Measurements from ENCODE around the gene CUX1.
"Not testable (repeated sequence)": the region's sequence is repeated elsewhere in the genome, so short reads cannot be mapped to it uniquely, and the experiment has no call there.

DNA sequence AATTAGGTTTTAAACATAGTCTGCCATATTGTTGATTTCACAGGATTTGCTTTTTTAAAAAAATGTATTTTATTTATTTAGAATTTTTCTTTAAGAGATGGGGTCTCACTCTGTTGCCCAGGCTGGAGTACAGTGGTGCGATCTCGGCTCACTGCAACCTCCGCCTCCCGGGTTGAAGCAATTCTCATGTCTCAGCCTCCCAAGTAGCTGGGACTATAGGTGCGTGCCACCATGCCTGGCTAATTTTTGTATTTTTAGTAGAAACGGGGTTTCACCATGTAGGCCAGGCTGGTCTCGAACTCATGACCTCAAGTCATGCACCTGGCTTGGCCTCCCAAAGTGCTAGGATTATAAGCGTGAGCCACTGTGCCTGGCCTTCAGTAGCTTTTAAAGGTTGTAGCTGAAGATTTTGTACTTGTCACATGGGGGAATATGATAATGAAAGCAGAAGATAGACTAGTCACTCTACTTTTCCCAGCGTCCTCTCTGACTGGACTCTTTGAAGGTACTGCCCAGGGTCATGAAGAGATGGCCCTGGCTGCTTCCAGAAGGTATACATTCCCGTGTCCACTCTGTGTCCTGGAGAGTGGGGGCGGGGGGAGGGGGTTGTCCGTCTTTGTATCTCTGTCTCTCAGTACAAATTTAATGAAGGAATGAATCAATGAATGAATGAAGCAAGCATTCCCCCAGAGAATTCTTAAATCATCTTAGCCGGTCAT is 194.8 kb downstream of the CUX1 start:
- TF ChIP-seq EZH2phosphoT487 (IDR thresholded peaks at IDR 0.05; ENCODE audit: low read length); EZH2 (optimal IDR thresholded peaks at IDR 0.05; ENCODE audit: low read depth, low read length): not testable (repeated sequence)
- TF ChIP-seq, protein P1, sequence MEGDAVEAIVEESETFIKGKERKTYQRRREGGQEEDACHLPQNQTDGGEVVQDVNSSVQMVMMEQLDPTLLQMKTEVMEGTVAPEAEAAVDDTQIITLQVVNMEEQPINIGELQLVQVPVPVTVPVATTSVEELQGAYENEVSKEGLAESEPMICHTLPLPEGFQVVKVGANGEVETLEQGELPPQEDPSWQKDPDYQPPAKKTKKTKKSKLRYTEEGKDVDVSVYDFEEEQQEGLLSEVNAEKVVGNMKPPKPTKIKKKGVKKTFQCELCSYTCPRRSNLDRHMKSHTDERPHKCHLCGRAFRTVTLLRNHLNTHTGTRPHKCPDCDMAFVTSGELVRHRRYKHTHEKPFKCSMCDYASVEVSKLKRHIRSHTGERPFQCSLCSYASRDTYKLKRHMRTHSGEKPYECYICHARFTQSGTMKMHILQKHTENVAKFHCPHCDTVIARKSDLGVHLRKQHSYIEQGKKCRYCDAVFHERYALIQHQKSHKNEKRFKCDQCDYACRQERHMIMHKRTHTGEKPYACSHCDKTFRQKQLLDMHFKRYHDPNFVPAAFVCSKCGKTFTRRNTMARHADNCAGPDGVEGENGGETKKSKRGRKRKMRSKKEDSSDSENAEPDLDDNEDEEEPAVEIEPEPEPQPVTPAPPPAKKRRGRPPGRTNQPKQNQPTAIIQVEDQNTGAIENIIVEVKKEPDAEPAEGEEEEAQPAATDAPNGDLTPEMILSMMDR (IDR thresholded peaks at IDR 0.05; ENCODE audit: low read length), result not testable (repeated sequence)

Measured in MM.1S (cell line).